Stimulated activated CD8-positive, alpha-beta memory T cell treated with anti-CD3 and anti-CD28 coated beads, Interleukin-7, amount 100 ng/mL, for 48 hours (primary cell): ENCODE results near the gene DCK.

Experiments used
- DNase-seq, 2 donors: peaks; one replicate each; pipeline ENCODE4 v3.0.0-alpha.2; 2020; ENCODE audit warnings: low read depth in 1 of 2; ENCODE audit errors: extremely low read depth in 1 of 2

The DCK gene

DNA sequence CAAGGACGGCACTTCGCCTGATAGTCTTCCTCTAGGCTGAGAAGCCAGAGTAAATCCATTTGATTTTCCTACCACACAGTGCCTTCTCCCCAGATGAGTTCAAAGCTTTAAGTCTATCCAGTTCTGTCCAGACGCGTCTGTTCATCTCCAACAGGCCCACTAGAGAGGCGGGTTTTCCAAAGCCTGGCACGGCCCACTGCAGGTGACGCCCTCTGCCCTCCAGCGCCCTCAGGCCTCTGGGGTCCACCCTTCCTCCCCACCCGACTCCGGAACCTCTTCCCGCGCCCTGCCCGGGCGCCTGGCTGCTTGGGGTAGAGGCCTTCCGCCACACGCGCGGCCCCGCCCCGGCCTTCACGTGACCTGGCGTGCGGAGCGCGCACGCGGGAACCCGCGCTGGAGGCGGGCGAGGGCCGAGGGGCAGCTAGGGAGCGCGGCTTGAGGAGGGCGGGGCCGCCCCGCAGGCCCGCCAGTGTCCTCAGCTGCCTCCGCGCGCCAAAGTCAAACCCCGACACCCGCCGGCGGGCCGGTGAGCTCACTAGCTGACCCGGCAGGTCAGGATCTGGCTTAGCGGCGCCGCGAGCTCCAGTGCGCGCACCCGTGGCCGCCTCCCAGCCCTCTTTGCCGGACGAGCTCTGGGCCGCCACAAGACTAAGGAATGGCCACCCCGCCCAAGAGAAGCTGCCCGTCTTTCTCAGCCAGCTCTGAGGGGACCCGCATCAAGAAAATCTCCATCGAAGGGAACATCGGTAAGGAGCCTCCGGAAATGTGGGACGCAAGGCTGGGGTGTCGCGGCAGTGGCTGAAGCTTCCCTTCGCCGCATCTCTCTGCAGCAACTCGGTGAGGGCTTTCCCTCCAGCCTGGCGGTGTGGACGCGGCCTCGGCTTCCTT, at the start of gene DCK:
Gene DCK, plus strand, starts transcription at position 469 of the 888 bp plus-strand sequence. Its CDS starts 187 bp downstream, at position 656.
- peak; percentile 76 to 84 for DNase-seq

DNA sequence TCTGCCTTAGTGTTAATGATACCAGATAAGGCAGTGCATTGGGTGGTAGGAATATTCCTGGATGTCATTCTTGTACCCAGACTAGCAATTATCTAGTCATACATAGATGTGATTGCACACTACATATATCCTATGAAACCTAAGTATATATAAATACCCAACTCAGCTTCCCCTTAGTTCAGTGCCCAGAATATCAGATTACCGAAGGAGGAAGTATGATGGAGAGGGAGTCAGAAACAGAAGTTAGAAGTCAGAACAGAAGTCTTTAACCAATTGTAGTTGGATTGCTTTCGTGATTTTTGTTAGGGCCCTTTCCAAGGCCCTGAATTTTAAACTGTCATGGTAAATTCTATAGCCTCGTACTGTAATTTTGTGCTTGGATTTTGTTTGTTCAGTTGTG, 48.4 kb upstream of the DCK start:
- DNase-seq, result no peak

DNA sequence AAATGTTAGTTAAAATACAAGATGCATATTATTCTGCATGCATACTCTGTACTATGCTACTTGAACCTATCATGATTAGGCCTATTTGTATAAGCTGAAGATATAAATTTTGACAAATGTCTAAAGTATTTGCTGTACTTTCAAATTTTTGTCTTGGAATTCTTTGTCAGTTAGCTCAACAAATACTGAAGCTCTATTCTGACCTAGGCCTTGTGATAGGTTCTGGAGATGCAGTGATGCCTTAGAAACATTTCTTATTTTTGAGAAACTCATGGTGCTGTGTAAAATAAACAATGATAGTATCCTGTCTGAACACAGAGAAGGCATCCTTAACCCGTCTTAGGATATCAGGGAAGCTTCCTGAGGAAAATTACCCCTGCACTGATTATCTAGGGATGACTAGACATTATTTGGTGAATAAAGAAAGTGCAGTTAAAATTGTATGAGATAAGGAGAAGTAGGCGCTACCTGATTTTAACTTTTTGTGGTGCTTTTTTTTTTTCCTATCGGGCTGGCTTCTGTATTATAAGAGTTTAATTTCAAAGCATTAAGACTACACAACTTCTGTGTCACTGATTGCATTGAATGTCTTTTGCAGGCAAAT, 47.9 kb upstream of the DCK start:
- no peak for DNase-seq

DNA sequence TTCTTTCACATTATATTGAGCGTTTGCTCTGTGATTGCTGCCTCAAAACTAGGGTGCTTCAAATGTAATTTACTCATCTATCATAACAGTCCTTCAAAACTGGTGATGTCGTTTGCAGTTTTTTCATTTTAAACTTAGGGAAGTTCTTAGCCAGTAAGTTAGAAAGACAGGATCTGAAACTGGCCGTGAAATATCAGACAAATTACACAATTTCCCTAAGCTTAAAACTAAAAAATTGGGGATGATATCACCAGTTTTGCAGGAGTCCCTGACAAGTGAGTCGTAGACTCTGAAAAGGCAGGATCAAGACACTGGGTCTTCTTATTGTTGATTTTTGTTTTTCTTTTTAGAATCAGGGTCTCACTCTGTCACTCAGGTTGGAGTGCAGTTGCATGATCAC, 46.5 kb upstream of the DCK start:
- no peak for DNase-seq

DNA sequence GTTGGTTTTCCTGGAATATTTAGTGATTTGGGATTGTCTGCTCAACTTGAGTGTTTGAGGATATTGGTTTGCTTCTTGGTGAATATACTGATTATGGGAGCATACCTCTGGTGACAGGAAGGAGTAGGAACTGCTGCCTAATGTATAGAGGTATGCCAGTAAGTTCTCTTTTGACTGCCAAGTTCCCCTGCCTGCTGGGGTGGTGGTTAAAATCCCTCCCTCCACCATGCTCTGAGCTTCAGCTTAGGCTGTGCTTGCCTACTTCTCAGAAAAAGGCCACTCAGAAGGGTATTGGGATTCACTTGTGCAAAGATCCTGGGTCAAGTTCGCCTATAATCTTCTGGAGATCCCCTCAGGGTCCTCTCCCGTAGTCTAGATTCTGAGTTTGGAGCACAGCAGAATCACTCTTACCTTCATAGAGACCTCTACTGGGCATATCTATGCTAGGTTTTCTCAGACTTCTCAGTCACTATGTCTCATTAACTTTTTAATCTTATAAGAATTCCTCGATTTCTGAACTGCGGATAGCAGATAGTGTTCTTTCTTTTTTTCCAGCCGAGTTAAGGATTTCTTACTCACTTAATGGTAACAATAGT, 44.7 kb upstream of the DCK start:
- no peak for DNase-seq

DNA sequence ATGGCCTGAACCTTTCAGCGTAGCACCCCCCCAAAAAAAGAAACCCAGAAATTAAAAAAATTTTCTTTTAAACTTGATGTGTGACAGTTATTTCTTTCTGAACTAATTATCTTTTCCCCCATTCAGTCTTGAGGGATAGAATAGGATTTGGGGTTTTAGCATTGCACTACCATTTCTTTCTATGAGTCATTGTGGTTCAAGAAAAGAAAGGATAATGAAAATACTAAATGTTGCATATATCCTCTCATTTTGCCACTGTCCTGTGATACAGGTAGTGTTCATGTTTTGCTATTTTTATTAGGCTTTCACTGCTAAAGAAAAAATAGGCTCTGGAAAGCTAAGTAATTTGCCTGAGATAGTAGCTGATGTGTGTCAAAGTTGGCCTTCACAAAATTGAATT, 39.4 kb upstream of the DCK start:
- no peak for DNase-seq

DNA sequence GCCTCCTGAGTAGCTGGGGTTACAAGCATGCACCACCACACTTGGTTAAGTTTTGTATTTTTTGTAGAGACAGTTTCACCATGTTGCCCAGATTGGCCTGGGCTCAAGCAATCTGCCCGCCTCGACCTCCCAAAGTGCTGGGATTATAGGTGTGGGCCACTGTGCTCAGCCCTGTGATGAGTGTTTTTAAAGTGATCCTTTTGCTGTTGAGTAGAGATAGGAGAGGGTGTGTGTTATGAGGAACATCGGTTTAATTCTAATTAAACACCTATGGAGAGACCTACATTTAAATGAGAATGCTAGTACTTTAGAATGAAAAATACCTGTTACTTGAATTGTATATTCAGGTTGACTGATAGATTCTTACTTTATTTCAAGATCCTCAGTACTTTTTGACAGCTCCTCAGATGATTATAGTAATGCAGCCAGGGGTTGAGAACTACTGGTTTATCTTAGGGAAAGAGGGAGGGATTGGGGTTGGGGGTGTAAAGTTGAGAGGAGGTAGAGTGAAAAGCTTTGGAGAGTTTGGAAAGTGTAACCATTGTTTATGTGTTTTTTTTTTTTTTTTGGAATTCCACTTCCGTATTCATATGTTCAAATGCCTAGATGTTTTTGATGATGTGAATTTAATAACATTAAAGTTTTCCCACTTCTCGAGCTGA, 36.8 kb upstream of the DCK start:
- DNase-seq, result no peak

DNA sequence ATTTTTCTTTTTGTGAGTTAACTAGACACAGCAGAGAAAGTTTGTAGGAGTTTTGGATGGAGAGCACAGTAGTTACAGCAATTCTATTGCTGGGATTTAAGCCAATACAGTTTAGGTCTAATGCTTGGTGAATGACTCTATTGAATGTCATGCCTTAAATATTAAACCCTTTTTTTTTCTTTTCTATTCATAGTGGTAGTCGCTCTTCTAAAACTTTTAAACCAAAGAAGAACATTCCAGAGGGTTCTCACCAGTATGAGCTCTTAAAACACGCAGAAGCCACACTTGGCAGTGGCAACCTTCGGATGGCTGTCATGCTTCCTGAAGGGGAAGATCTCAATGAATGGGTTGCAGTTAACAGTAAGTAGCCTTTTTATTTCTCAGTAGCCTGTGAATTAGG, 34.8 kb upstream of the DCK start:
- DNase-seq, result no peak

DNA sequence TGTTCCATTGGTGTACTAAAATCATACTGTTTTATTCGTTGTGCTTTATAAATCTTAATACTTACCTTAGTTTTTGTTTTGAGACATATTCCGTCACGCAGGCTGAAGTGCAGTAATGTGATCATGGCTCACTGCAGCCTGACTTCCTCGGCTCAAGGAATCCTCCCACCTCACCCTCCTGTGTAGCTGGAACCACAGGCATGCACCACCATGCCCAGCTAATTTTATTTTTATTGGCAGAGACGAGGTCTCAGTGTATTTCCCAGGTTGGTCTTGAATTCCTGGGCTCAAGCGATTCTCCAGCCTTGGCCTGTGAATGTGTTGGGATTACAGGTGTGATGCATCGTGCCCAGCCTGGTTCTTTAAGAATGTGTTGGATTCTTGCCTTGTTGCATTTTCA, 24.4 kb upstream of the DCK start:
- no peak for DNase-seq

DNA sequence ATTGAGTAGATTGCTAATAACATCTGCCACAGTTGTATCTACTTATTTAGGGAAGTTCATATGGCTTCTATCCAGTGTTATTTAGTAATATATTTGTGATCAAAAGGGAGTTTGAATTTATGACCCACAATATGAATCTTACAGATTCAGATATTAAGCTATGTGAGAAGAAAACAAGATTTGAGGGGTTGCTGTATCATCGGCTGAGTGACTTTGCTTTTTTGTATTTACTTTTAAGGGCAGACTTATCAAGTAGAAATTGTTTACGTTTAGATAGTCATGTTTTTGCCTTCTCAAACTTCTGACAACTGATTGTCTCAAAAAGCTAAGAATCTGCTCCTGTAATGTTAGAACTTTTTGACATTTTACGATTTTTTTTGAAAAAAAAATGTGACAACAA, 17.2 kb upstream of the DCK start:
- no peak for DNase-seq

DNA sequence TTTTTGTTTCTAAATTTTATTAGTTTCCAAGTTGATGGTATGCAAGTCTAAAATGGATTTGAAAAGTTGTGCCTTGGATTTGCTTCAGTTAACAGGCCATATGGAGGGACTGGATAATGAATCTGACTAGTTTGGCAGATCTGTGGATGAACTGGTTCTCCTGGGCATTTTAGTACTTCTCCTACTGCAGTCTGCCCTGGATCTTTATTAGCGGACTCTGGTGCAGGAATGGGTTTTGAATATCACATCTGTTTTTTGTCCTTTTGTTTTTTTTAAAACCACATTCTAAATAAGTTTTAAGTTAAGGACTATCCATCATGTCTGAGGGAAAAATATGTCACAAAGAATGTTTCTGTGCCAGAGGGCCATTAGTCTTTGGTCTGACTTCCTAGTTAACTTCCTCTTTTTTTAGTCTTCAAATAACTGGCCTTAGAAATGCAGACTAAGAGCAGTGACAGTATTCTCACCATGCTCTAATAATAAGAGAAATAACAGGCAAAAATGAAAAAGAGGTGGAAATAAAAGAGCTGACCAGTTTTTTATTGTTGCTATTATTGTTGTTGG, 13.9 kb upstream of the DCK start:
- no peak for DNase-seq

DNA sequence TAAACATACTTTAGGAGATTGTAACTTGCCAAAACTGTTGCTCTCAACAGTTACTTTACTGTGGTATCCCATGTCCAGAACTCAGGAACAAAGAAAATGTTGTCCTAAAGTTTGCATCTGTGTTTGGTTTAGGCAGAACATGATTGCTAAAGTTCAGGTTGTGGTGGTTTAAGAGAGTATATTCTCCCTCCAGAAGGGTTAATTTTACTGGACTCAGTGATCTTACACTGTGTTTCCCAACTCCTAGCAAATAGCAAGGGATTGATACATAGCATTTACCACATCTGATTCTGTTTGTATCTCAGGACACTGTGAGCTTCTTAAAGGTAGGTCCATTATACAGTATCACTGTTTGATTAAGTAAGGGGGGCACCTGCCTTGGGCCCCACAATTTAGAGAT, 13.3 kb upstream of the DCK start:
- DNase-seq, result no peak

DNA sequence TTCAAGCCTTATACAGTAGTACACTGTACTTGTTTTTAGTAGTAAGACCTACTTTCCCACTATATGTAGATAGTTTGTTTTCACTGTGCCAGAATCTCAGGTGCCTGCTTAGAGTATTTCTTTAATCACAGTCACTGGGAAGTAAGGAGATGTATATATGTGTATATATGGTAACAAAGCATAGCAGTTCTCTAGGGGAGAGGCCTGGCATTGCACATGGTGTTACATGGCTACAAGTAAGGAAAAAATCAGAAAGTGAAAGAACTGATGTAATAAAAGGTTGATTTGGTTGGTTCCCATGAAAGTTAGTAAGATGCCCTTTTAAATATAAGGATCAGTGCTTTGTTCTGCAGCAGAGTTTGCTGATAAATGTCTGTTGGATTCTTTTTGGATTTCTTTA, 9.3 kb upstream of the DCK start:
- no peak for DNase-seq

DNA sequence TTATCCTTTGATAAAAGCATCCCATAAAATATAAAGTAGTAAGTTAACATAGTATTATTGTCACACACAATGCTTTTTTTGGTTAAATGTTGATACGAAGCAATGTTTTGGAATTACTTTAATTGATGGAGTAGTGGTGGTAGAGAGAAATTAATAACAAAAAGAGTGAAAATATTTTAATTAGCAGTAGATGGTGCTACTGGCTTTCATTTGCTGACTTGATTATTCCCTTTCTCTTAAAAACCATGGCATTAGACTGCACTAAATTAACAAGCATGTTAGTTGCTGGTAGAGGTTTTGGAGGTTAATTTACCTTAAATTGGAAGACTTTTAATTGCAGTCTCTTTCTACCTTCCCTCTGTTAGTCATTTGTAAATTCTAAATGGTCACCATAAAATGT, 8.9 kb upstream of the DCK start:
- DNase-seq, result no peak

DNA sequence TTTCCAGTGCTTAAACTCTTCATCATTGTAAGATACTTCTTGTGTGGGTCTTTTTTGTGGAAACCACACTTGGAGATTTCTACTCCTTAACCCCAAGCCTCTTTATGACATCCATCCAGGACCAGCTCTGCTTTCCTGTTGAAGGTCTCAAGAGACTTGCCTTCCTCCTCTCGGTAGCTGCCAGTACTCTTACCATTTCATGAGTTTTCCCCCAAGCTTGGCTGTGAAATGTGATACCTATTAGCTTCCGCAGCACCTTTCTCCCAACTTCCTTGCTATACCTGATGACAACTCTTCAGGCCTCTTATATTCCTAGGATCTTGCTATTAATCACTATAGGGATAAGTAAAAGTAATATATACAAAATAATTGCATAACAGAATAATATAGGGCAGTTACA, 1.9 kb upstream of the DCK start:
- no peak for DNase-seq

DNA sequence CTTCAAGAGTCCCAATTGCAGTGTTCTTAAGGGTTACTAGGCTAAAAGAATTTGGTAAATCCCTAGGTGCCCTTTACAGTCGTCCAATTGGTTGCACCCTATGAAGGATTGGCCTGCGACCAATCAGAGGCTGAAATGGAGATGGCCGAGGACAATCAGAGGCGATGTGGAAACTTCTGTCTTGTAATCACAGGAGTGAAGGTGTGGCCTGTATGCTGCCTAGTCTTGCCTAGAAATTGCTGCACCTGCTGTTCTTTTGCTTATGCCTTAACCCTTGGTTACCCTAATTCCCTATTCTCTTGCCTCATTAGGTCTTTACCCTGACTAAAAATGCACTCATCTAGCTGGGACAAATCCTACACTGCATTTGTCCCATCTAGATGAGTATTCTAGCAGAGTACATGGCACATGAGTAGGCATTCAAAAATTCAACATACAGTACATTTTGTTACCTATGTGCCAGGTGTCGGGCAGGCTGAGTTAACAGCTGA, 1.0 kb upstream of the DCK start:
- DNase-seq, result no peak

DNA sequence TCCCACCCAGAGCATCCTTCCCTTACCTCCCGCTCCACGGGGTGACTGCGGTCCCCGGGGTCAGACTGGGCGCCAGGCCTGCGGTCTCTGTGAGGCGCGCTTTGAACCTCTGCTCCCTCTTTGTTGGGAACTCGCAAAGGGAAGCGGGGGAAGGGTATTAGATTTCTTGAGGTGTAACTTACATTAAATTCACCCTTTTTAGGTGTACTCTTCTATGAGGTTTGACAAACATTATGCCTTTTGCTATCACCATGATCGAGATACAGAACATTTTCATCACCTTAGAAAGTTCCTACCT, 569 bp downstream of the DCK start:
- DNase-seq, result no peak

DNA sequence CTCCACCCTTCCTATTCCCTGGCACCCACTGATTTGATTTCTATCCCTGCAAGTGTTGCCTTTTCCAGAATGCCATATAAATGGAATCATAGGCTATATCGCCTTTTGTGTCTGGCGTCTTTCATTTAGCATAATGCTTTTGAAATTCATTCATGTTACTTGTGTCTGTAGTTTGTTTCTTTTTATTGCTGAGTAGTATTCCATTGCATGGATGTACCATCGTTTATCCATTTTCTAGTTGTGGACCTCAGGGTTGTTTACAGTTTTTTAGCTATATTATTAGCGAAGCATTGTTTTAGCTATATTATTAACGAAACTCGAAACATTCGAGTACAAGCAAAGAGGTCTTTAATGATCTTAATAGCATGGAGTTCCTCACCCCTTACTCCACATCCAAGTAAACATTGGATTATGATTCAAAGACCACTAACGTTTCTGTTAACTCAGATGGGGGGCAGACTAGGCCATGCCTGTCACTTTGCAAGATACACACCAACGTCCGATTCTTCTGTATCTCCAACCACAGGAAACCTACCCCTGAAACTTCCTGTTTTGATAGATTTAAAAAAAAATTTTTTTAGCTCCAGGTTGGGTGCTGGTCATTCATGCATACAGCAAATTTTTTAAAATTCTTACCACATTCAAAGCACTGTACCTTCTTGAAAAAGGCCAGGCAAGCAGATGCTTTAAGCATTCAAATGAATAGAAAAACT, 1.1 kb downstream of the DCK start:
- no peak for DNase-seq

DNA sequence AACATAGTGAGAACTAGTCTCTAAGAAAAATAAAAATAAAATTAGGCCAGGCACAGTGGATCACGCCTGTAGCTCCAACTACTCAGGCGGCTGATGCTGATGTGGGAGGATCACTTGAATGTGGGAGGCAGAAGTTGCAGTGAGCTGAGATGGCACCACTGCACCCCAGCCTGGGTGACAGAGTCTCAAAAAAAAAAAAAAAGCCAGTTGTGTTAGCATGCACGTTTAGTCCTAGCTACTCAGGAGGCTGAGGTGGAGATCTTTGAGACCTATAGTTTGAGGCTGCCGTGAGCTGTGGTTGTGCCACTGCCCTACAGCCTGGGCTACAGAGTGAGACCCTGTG, 2.5 kb downstream of the DCK start:
- DNase-seq, result no peak

DNA sequence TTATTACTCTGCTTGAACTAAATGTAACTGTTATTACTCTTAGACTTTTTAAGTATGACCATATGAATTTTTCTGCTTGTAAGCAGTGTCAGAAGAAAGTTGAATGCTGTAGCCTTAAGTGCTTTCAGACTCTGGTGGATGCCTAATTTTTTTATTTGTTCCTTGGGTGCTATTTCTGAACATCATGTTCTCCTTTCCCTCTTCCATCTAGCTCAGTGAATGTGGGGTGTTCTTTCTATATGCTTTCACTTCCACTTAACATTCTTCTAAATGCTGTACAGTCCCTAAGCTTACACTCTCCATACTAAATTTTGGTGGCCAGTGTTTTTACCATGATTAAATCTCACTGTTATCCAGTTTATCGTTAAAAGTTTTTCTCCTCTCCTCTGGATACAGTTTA, 3.6 kb downstream of the DCK start:
- DNase-seq, result no peak

DNA sequence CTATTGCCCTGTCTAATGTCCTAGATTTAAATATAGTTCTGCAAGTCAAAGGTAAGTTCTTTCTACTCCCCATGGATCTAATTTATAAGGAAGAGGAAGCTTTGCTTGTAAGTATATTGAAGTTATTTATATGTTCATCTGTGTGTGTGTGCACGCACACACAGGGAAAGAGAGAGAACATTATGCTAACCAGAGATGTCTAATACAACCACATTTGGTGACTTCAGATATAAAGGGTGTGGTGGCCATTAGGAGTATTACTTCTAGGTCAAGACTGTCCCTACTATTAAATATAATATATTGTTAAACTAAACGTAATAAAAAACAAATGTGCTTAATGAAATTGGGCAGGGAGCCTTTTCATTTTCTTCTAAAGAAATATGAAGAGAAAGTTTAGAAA, 4.1 kb downstream of the DCK start:
- no peak for DNase-seq
